ENCODE data around the gene EIF4B.

GRCh38 chr12:53007343-53007742, 1.1 kb downstream of the EIF4B start:
- TF ChIP-seq GATA3 (IDR thresholded peaks at IDR 0.05; ENCODE audit: low read depth, low read length): no peak
- no peak for TF ChIP-seq GATA2 (IDR thresholded peaks at IDR 0.05; ENCODE audit: low read depth, low read length)
